Smooth muscle cell (in vitro differentiated cells): ENCODE measurements around the gene CHIA. TPM values are rescaled to one million over a fixed set of nuclear protein-coding genes. Genes with fewer than 3 reads are reported as not detected.
"Not testable (repeated sequence)": the region's sequence is repeated elsewhere in the genome, so short reads cannot be mapped to it uniquely, and the experiment has no call there.

ENCODE experiments used
- DNase-seq: peaks from one replicate; lab custom pipeline; 2025; ENCODE audit not compliant: unreplicated experiment; lab: John Stamatoyannopoulos, UW
- H2AFZ ChIP-seq: fragments of 200-600 bp; sonication (generic); 2 replicates; pipeline ENCODE4 v1.6.0; 2016; ENCODE audit warnings: antibody characterized with exemption, low read depth, mild to moderate bottlenecking
- H3F3A ChIP-seq: fragments of 200-600 bp; sonication (generic); 2 replicates; pipeline ENCODE4 v1.6.0; 2017; ENCODE audit warnings: antibody characterized with exemption, low read depth
- H3K27ac ChIP-seq: fragments of 200-600 bp; sonication (generic); 2 replicates; pipeline ENCODE4 v1.5.1; 2016; ENCODE audit warnings: low read depth, mild to moderate bottlenecking
- H3K27me3 ChIP-seq: fragments of 200-600 bp; sonication (generic); 2 replicates; pipeline ENCODE4 v1.6.1; 2016; ENCODE audit warnings: low read depth, mild to moderate bottlenecking
- H3K36me3 ChIP-seq: fragments of 200-600 bp; sonication (generic); 2 replicates; pipeline ENCODE4 v1.5.1; 2016; ENCODE audit warnings: low read depth
- H3K4me1 ChIP-seq: fragments of 200-600 bp; sonication (generic); 2 replicates; pipeline ENCODE4 v1.5.1; 2016; ENCODE audit warnings: low read depth
- H3K4me2 ChIP-seq: fragments of 200-600 bp; sonication (generic); 2 replicates; pipeline ENCODE4 v1.6.0; 2016; ENCODE audit warnings: mild to moderate bottlenecking
- H3K4me3 ChIP-seq: fragments of 200-600 bp; sonication (generic); 2 replicates; pipeline ENCODE4 v1.5.1; 2016; ENCODE audit warnings: mild to moderate bottlenecking
- H3K79me2 ChIP-seq: fragments of 200-600 bp; sonication (generic); 2 replicates; pipeline ENCODE4 v1.6.0; 2016; ENCODE audit warnings: low read depth, mild to moderate bottlenecking
- H3K9ac ChIP-seq: fragments of 200-600 bp; sonication (generic); 2 replicates; pipeline ENCODE4 v1.6.0; 2016; ENCODE audit warnings: low read depth
- H3K9me3 ChIP-seq: fragments of 200-600 bp; sonication (generic); replicated peaks from 2 replicates; pipeline ENCODE4 v1.5.1; 2016; ENCODE audit warnings: low read depth
- H4K20me1 ChIP-seq: fragments of 200-600 bp; sonication (generic); 2 replicates; pipeline ENCODE4 v1.6.0; 2016; ENCODE audit warnings: low read depth
- WGBS: methylation state at CpG from one replicate; pipeline ENCODE4 v1.1.7; 2016; ENCODE audit warnings: low lambda C conversion rate; 5-methylcytosine and 5-hydroxymethylcytosine counted together
- polyA plus RNA-seq: library from polyadenylated mRNA; unstranded; fragments of >200 nt; fragmentation: Nextera tagmentation; extraction: Ambion mirVana; gene quantifications from 2 replicates; pipeline ENCODE4 v1.2.1, GENCODE V29; 2016
- total RNA-seq: library from RNA; depleted of rRNA; stranded (reverse); fragments of >200 nt; gene quantifications from 2 replicates; pipeline ENCODE4 v1.2.3, GENCODE V29; 2014
- TF ChIP-seq, protein P1 (sequence below): fragments of 200-600 bp; sonication (generic); IDR thresholded peaks from 2 replicates; pipeline ENCODE4 v1.5.1; 2017; ENCODE audit warnings: borderline replicate concordance, mild to moderate bottlenecking, antibody characterized with exemption; ENCODE audit not compliant: insufficient read depth, poor library complexity, severe bottlenecking

Gene CHIA
- total and polyA plus RNA-seq, 2 experiments from 2014 or later: not detected

DNA sequence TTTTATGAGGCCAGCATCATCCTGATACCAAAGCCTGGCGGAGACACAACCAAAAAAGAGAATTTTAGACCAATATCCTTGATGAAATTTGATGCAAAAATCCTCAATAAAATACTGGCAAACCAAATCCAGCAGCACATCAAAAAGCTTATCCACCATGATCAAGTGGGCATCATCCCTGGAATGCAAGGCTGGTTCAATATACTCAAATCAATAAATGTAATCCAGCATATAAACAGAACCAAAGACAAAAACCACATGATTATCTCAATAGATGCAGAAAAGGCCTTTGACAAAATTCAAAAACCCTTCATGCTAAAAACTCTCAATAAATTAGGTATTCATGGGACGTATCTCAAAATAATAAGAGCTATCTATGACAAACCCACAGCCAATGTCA lies 48.2 kb downstream of the CHIA start:
- H3K4me1 ChIP-seq, H3K79me2 ChIP-seq, H3K9me3 ChIP-seq, H3K27me3 ChIP-seq, H3K4me3 ChIP-seq, H3F3A ChIP-seq, H2AFZ ChIP-seq, DNase-seq, H3K27ac ChIP-seq, H4K20me1 ChIP-seq, H3K9ac ChIP-seq, H3K36me3 ChIP-seq, H3K4me2 ChIP-seq: not testable (repeated sequence)
- WGBS: 93% methylated on average over 2 of the region's 2 CpGs

DNA sequence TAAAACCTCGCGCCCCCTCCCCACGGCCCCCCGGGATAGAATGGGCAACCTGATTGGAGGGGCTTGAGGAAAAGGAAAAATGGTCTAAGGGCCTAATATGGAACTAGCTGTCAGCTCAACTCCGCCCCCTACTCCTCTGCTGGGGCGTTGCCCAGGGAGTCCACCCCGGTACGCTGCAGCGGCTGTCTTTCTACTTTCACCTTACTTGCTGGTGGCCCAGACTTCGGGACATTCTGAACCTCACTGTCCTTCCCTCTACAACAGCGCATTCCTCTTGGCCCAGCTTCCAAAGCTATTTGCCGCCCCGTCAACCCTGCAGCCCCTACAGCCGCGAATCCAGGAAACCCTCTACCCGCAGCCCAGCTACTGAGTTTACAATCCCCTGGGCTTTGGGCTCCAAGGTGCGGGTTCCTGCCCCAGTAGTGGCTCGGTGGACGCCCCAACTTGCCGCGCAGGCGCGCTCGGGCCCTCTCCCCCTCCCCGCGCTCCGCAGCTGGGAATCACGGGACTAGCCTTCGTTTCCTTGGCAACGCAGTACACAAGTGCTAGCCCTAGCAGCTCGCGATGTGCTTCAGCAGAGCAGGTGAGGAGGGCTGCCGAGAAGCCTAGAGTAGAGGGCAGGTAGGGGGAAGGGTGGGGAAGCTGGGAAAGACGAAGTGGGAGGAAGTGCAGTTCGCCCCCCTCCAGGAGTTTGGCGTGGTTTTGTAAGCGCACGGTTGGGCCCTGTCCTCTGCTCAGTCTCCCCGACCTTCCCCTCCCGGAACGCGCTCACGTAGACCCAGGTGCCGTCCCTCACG lies 55.6 kb downstream of the CHIA start:
- H3K27ac ChIP-seq: peak overlapping the region; percentile 73
- H3K4me2 ChIP-seq: peak overlapping the region; percentile 94
- no peaks in the 10 kb centered on the region for H3K36me3 ChIP-seq
- TF ChIP-seq, protein P1, sequence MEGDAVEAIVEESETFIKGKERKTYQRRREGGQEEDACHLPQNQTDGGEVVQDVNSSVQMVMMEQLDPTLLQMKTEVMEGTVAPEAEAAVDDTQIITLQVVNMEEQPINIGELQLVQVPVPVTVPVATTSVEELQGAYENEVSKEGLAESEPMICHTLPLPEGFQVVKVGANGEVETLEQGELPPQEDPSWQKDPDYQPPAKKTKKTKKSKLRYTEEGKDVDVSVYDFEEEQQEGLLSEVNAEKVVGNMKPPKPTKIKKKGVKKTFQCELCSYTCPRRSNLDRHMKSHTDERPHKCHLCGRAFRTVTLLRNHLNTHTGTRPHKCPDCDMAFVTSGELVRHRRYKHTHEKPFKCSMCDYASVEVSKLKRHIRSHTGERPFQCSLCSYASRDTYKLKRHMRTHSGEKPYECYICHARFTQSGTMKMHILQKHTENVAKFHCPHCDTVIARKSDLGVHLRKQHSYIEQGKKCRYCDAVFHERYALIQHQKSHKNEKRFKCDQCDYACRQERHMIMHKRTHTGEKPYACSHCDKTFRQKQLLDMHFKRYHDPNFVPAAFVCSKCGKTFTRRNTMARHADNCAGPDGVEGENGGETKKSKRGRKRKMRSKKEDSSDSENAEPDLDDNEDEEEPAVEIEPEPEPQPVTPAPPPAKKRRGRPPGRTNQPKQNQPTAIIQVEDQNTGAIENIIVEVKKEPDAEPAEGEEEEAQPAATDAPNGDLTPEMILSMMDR: no peak
- H2AFZ ChIP-seq: peak overlapping the region; percentile 99
- H3K27me3 ChIP-seq: no peaks in the 10 kb centered on the region
- H3K9me3 ChIP-seq: no peaks in the 10 kb centered on the region
- peak overlapping the region; percentile 87 for H3K4me3 ChIP-seq
- WGBS: under 1% methylated on average over 34 of the region's 45 CpGs
- H3K79me2 ChIP-seq: no peaks in the 10 kb centered on the region
- H3K9ac ChIP-seq: peak overlapping the region; percentile 78
- no peaks in the 10 kb centered on the region for H3F3A ChIP-seq
- DNase-seq: peak; percentile 45
- H3K4me1 ChIP-seq: peaks cover 6% of the 10 kb centered on the region
- no peaks in the 10 kb centered on the region for H4K20me1 ChIP-seq

DNA sequence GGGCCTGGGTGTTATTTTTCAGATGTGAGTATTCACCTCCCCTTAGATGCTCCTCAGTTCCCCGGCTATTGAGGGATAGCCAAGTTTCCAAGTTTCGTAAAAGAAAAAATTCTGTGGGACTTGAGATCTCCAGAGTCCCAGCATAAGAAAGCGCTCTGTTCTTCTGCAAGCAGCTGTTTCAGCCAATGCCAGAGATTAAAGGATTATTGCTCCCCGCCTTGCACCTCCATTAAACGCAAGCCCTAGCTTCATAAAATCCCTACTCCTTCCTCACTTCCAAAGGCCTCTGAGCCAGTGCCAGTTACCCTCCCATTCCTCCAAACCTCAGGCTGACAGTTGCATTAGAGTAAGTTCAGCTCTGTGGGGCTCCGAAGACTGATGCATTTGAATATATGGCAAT lies 56.4 kb downstream of the CHIA start:
- WGBS: 14% methylated on average over 6 of the region's 6 CpGs
- no peaks in the 10 kb centered on the region for H3K79me2 ChIP-seq
- peak overlapping the region; percentile 78 for H3K9ac ChIP-seq
- H3F3A ChIP-seq: no peaks in the 10 kb centered on the region
- H3K4me1 ChIP-seq: peaks cover 6% of the 10 kb centered on the region
- TF ChIP-seq, protein P1: no peak
- H2AFZ ChIP-seq: peak overlapping the region; percentile 99
- H4K20me1 ChIP-seq: no peaks in the 10 kb centered on the region
- H3K27ac ChIP-seq: peak overlapping the region; percentile 73
- DNase-seq: no peak
- no peaks in the 10 kb centered on the region for H3K27me3 ChIP-seq
- no peaks in the 10 kb centered on the region for H3K9me3 ChIP-seq
- no peaks in the 10 kb centered on the region for H3K36me3 ChIP-seq
- H3K4me2 ChIP-seq: peak overlapping the region; percentile 94
- H3K4me3 ChIP-seq: peak overlapping the region; percentile 87

DNA sequence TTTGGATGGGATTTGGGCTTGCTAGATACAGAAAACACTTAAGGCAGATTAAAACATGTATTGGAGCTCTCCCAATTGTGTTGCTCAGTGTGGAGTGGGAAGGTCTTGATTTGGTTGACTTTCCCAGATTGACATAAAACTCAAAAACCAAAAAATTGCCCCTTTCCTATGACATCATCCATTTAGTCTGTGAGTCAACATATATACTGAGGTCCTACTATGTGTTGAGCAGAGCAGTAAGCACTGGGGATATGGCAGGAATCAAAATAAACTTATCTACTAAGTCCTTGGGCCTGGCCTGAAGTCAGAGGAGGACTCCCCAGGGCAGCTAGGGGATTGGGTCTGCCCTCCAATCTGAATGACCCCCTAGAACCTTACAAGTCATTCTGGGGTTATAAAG lies 61.0 kb downstream of the CHIA start:
- Histone ChIP-seq H3K36me3 (no peaks in the 10 kb centered on the region), H3K4me2 (no peak overlapping the region), H3K27ac (no peak overlapping the region), H4K20me1 (no peaks in the 10 kb centered on the region), H3F3A (no peaks in the 10 kb centered on the region), H3K9ac (no peak overlapping the region), H3K4me1 (no peaks in the 10 kb centered on the region), H3K27me3 (no peaks in the 10 kb centered on the region), H3K79me2 (no peaks in the 10 kb centered on the region), H3K9me3 (no peaks in the 10 kb centered on the region), H2AFZ (no peak overlapping the region), H3K4me3 (no peak overlapping the region)
- DNase-seq: no peak
- TF ChIP-seq, protein P1: no peak
